Kidney (tissue), 14 donors: ENCODE data around the gene TSBP1. TPM values are rescaled to one million over a fixed set of nuclear protein-coding genes. Genes with fewer than 3 reads are reported as not detected.

ENCODE experiments used
- DNase-seq, 5 donors: peaks; one replicate each; pipeline ENCODE4 v3.0.0-alpha.2; 2013 to 2020
- FAIRE-seq: peaks from 2 replicates; lab custom pipeline; 2012; peaks lifted over from hg19 to GRCh38; lab: Jason Lieb, UNC
- H3K27ac ChIP-seq, 2 donors: one replicate each; pipeline ENCODE4 v1.7.0; 2013; ENCODE audit warnings: low read depth in 2 of 2, low read length in 2 of 2, inconsistent platforms in 1 of 2
- H3K27me3 ChIP-seq: one replicate; pipeline ENCODE4 v1.7.1; 2013; ENCODE audit warnings: low read length, inconsistent platforms; ENCODE audit not compliant: control insufficient read depth, insufficient read depth
- H3K36me3 ChIP-seq, 3 donors: one replicate each; pipeline versions ENCODE4 v1.7.0 to v1.7.1; 2013; ENCODE audit warnings: low read length in 3 of 3, control low read depth in 1 of 3, inconsistent platforms in 1 of 3; ENCODE audit not compliant: insufficient read depth in 3 of 3, control insufficient read depth in 2 of 3
- H3K4me1 ChIP-seq, 3 donors: one replicate each; pipeline versions ENCODE4 v1.7.0 to v1.7.1; 2013; ENCODE audit warnings: low read length in 3 of 3, inconsistent platforms in 1 of 3, low read depth in 1 of 3; ENCODE audit not compliant: control insufficient read depth in 2 of 3, insufficient read depth in 2 of 3
- H3K4me3 ChIP-seq, 3 donors: one replicate each; pipeline versions ENCODE4 v1.7.0 to v1.8.1; 2013; ENCODE audit warnings: low read length in 3 of 3, control low read depth in 1 of 3, inconsistent platforms in 1 of 3
- H3K9ac ChIP-seq, 3 donors: one replicate each; pipeline versions ENCODE4 v1.7.0 to v1.7.1; 2013; ENCODE audit warnings: low read length in 3 of 3, control low read depth in 1 of 3, inconsistent platforms in 1 of 3
- H3K9me3 ChIP-seq, 3 donors: one replicate each; pipeline versions ENCODE4 v1.7.0 to v1.7.1; 2013; ENCODE audit warnings: low read length in 3 of 3, control low read depth in 1 of 3, inconsistent platforms in 1 of 3; ENCODE audit not compliant: control insufficient read depth in 2 of 3, insufficient read depth in 1 of 3
- intact Hi-C: fragments of 100-400 bp; cut with DNase I; formaldehyde crosslinking; loops from one replicate; pipeline ENCODE4 v1.11.1; 2022
- polyA plus RNA-seq: library from polyadenylated mRNA; stranded (reverse); fragments of 350-450 nt; fragmentation: Illumina TruSeq; extraction: RNeasy Lipid Tissue Mini Kit (QIAGEN cat#74804); gene quantifications from one replicate; pipeline ENCODE4 v1.2.3, GENCODE V29; 2014; ENCODE audit warnings: low read depth, low replicate concordance; ENCODE audit not compliant: insufficient read depth
- total RNA-seq: library from RNA; stranded (reverse); fragmentation: NEBNext Ultra II Directional; extraction: Animal tissue kit (Norgen Biotek cat#: 25700); gene quantifications from one replicate; pipeline ENCODE4 v1.2.1, GENCODE V29; 2021
- TF ChIP-seq, protein P1 (sequence below): IDR thresholded peaks from 3 replicates; pipeline ENCODE4 v1.5.1; 2012; ENCODE audit warnings: mild to moderate bottlenecking, moderate library complexity, borderline replicate concordance; ENCODE audit not compliant: insufficient read depth; ENCODE audit errors: extremely low read depth
- donor health status: control.
- donor health status: control.
- donor health status: control.
- donor health status: control.
- donor health status: control.
- donor health status: DM: yes; HTN: yes; CAD: no.
- donor health status: Normal renal cell carcinoma (clear cell type).

TSBP1 gene
- total and polyA plus RNA-seq, 2 donors from 2014 or later = not detected

DNA sequence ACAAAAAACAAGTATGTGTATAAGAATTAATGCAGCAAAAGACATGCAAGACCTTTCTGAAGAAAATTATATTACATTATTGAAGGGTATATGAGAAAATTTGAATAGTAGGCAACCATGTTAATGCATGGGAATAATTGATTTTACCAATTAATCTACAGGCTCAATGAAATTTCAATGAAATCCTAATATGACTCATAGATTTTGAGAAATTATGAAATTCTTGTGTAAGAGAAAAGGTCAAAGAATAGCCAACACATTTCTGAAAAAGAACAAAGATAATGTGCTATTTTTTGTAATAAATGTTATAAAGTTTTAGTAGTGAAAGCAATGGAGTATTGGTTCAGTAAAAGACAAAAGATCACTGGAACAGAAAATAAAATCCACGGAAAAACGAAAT lies 18.4 kb downstream of the TSBP1 start:
- H3K36me3 ChIP-seq = no peaks in the 10 kb centered on the region
- no peak overlapping the region for H3K27ac ChIP-seq
- intact Hi-C loops = no loop called here
- no peak overlapping the region for H3K4me3 ChIP-seq
- H3K9ac ChIP-seq = no peak overlapping the region
- FAIRE-seq (no peak), DNase-seq (no peak)
- H3K9me3 ChIP-seq = no peaks in the 10 kb centered on the region
- TF ChIP-seq, protein P1, sequence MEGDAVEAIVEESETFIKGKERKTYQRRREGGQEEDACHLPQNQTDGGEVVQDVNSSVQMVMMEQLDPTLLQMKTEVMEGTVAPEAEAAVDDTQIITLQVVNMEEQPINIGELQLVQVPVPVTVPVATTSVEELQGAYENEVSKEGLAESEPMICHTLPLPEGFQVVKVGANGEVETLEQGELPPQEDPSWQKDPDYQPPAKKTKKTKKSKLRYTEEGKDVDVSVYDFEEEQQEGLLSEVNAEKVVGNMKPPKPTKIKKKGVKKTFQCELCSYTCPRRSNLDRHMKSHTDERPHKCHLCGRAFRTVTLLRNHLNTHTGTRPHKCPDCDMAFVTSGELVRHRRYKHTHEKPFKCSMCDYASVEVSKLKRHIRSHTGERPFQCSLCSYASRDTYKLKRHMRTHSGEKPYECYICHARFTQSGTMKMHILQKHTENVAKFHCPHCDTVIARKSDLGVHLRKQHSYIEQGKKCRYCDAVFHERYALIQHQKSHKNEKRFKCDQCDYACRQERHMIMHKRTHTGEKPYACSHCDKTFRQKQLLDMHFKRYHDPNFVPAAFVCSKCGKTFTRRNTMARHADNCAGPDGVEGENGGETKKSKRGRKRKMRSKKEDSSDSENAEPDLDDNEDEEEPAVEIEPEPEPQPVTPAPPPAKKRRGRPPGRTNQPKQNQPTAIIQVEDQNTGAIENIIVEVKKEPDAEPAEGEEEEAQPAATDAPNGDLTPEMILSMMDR = no peak
- no peaks in the 10 kb centered on the region for H3K27me3 ChIP-seq
- no peaks in the 10 kb centered on the region for H3K4me1 ChIP-seq

GRCh38 chr6:32340242-32340641 lies 31.5 kb downstream of the TSBP1 start:
- FAIRE-seq (no peak), DNase-seq (no peak)
- TF ChIP-seq, protein P1 = no peak
- no peak overlapping the region for H3K4me3 ChIP-seq
- no peak overlapping the region for H3K9ac ChIP-seq
- H3K27me3 ChIP-seq = no peaks in the 10 kb centered on the region
- no peaks in the 10 kb centered on the region for H3K9me3 ChIP-seq
- intact Hi-C loops = no loop called here
- no peaks in the 10 kb centered on the region for H3K36me3 ChIP-seq
- H3K4me1 ChIP-seq = no peaks in the 10 kb centered on the region
- H3K27ac ChIP-seq = no peak overlapping the region

DNA sequence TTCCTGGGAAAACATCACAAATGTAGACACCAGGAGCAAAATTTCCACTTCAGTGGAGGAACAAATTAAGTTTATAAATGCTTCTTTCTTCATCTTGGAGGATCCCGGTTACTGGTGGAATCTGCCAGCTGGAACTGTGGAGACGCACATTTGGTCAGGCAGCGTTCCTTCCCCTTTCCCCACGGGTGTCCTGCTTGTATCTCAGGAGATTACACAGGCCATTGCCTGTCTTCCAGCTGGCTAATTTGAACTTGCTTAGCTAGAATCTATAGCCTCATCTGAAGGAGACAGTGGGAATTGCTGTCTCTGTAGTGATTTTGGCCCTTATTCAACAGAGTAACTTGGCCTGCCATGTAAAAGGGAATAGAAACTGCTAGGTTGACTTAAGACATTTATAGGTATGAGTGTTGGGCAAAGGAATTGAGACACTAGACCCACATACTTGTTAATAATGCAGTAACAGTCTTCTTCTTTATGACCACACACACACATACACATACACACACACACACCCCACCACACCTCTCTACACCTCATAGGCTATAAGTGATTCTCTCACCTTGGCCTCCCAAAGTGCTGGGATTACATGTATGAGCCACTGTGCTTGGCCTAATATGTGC lies 34.4 kb downstream of the TSBP1 start:
- TF ChIP-seq, protein P1 = no peak

GRCh38 chr6:32332433-32332832 lies 39.3 kb downstream of the TSBP1 start:
- H3K4me1 ChIP-seq = no peaks in the 10 kb centered on the region
- TF ChIP-seq, protein P1 = no peak
- H3K9ac ChIP-seq = no peak overlapping the region
- no peaks in the 10 kb centered on the region for H3K36me3 ChIP-seq
- FAIRE-seq (no peak), DNase-seq (no peak)
- H3K9me3 ChIP-seq = no peaks in the 10 kb centered on the region
- no peaks in the 10 kb centered on the region for H3K27me3 ChIP-seq
- H3K4me3 ChIP-seq = no peak overlapping the region
- intact Hi-C loops = no loop called here
- no peak overlapping the region for H3K27ac ChIP-seq

More for the DNA sequence above, 34.4 kb downstream of the TSBP1 start:
- Histone ChIP-seq H3K36me3 (no peaks in the 10 kb centered on the region), H3K9me3 (no peaks in the 10 kb centered on the region), H3K9ac (no peak overlapping the region), H3K4me3 (no peak overlapping the region), H3K27me3 (no peaks in the 10 kb centered on the region), H3K4me1 (no peaks in the 10 kb centered on the region), H3K27ac (no peak overlapping the region)
- FAIRE-seq = no peak
- DNase-seq = no peak
- intact Hi-C loops = no loop called here
